ENCODE results near the gene AFF3.
A peak's percentile ranks its signal among the peaks of the same experiment; 100 is the strongest.
"Not testable (repeated sequence)": the region's sequence is repeated elsewhere in the genome, so short reads cannot be mapped to it uniquely, and the experiment has no call there.

Gene AFF3

DNA sequence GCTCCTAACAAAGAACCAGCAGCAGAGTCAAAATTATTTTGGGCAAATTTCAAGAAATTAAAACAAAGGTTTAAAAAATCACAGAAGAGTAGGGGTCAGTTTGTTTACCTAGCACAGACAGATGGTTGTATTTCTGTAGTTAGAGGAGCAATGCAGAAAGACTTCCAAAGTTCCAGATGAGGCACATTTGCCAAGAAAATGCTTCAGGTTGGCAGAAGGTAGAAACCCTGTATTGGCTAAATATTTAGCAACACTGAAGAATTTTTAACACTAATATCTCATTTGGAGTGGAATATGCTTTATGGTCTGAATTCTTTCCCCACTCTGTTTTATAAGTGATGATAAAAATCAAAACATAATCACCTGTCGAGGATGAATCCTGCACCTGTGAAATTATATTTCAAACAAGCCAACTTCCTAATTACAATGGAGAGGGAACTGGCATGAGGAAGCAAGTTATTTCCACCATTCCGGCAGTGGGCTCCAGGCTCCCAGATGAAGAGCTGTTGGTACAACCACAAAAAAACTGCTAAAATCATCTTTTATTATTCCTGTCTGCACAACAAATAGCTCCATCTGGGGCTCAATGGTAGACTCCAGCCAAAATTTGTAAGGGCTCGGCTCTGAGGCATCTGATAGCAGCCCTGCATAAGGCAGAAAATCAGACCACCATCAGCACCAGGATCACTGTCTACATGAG lies 366.0 kb downstream of the AFF3 start:
- 100% methylated on average over 3 of the region's 3 CpGs for WGBS
- H3K27me3 ChIP-seq (ENCODE audit: control insufficient read depth in 1 of 2, insufficient read depth in 1 of 2, low read length in 2 of 2), result peaks cover 0 to 5% of the 10 kb centered on the region in 2 experiments
- no peak overlapping the region for H3K9ac ChIP-seq (ENCODE audit: low read length)
- H4K91ac ChIP-seq (ENCODE audit: low read length), result no peak overlapping the region
- H2BK120ac ChIP-seq (ENCODE audit: low read depth, low read length), result no peak overlapping the region
- H4K8ac ChIP-seq (ENCODE audit: low read length), result no peak overlapping the region
- H3K23ac ChIP-seq (ENCODE audit: low read length in 2 of 2), result no peak overlapping the region
- H3K18ac ChIP-seq (ENCODE audit: low read depth in 1 of 2, low read length in 2 of 2), result peak overlapping the region in 1 of 2 experiments; percentile 4
- H3K27ac ChIP-seq (ENCODE audit: low read length, poor library complexity, severe bottlenecking), result no peak overlapping the region
- no peak overlapping the region for H2AFZ ChIP-seq (ENCODE audit: low read depth, low read length)
- H3K4ac ChIP-seq (ENCODE audit: low read depth in 1 of 2, low read length in 2 of 2), result no peak overlapping the region
- H3K36me3 ChIP-seq (ENCODE audit: control insufficient read depth in 1 of 2, insufficient read depth in 2 of 2, low read depth in 1 of 2, low read length in 2 of 2), result peaks cover 0 to 12% of the 10 kb centered on the region in 2 experiments
- H3K14ac ChIP-seq (ENCODE audit: low read length in 2 of 2), result no peak overlapping the region
- no peak overlapping the region for H2BK5ac ChIP-seq (ENCODE audit: low read depth, low read length, poor library complexity, severe bottlenecking)
- no peak for DNase-seq
- no peak overlapping the region for H3K4me2 ChIP-seq (ENCODE audit: low read length, poor library complexity, severe bottlenecking)
- peaks cover 28% of the 10 kb centered on the region for H3K79me1 ChIP-seq (replicated peaks; ENCODE audit: low read length, poor library complexity, severe bottlenecking)
- H3K4me1 ChIP-seq (ENCODE audit: control insufficient read depth, insufficient read depth, low read depth, low read length), result peaks cover 5% of the 10 kb centered on the region
- H2BK12ac ChIP-seq (ENCODE audit: low read length in 2 of 2), result no peak overlapping the region
- peaks cover 3% of the 10 kb centered on the region for H3K9me3 ChIP-seq (ENCODE audit: control insufficient read depth, low read length)
- H3K4me3 ChIP-seq (ENCODE audit: insufficient read depth in 1 of 2, low read depth in 1 of 2, low read length in 2 of 2), result no peak overlapping the region
- H2BK15ac ChIP-seq (ENCODE audit: low read depth, poor library complexity, severe bottlenecking), result no peak overlapping the region
- H2AK5ac ChIP-seq (ENCODE audit: low read length, severe bottlenecking), result no peak overlapping the region

DNA sequence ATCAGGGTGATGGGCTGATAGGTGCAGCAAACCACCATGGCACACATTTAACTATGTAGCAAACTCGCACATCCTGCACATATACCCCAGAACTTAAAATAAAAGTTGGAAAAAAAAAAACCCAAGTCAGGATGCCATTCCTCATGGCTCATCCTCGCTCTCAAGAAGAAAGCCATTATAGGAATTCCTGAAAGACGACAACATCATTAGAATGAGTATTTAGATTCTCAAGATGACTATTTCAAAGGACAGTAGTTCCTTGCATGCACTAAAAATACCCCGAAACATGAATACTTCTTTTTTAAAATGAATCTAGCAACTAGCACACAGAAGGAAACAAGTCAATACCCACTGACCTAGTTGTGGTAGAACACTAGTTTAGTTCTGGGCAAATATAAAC lies 366.8 kb downstream of the AFF3 start:
- no peak overlapping the region for H3K9ac ChIP-seq (ENCODE audit: low read length)
- no peak overlapping the region for H2BK15ac ChIP-seq (ENCODE audit: low read depth, poor library complexity, severe bottlenecking)
- H3K4me2 ChIP-seq (ENCODE audit: low read length, poor library complexity, severe bottlenecking), result no peak overlapping the region
- H2BK120ac ChIP-seq (ENCODE audit: low read depth, low read length), result no peak overlapping the region
- peak; percentile 61 for DNase-seq
- no peak overlapping the region for H3K4ac ChIP-seq (ENCODE audit: low read depth in 1 of 2, low read length in 2 of 2)
- no peak overlapping the region for H2AFZ ChIP-seq (ENCODE audit: low read depth, low read length)
- no peak overlapping the region for H4K91ac ChIP-seq (ENCODE audit: low read length)
- WGBS, result 11% methylated on average over 3 of the region's 4 CpGs
- peaks cover 0 to 12% of the 10 kb centered on the region in 2 experiments for H3K36me3 ChIP-seq (ENCODE audit: control insufficient read depth in 1 of 2, insufficient read depth in 2 of 2, low read depth in 1 of 2, low read length in 2 of 2)
- peak overlapping the region; percentile 60 for H3K27ac ChIP-seq (ENCODE audit: low read length, poor library complexity, severe bottlenecking)
- no peak overlapping the region for H2AK5ac ChIP-seq (ENCODE audit: low read length, severe bottlenecking)
- H2BK5ac ChIP-seq (ENCODE audit: low read depth, low read length, poor library complexity, severe bottlenecking), result no peak overlapping the region
- H2BK12ac ChIP-seq (ENCODE audit: low read length in 2 of 2), result no peak overlapping the region
- H3K14ac ChIP-seq (ENCODE audit: low read length in 2 of 2), result no peak overlapping the region
- H3K27me3 ChIP-seq (ENCODE audit: control insufficient read depth in 1 of 2, insufficient read depth in 1 of 2, low read length in 2 of 2), result peaks cover 0 to 5% of the 10 kb centered on the region in 2 experiments
- H3K4me3 ChIP-seq (ENCODE audit: insufficient read depth in 1 of 2, low read depth in 1 of 2, low read length in 2 of 2), result no peak overlapping the region
- H3K18ac ChIP-seq (ENCODE audit: low read depth in 1 of 2, low read length in 2 of 2), result no peak overlapping the region
- H3K79me1 ChIP-seq (replicated peaks; ENCODE audit: low read length, poor library complexity, severe bottlenecking), result peaks cover 26% of the 10 kb centered on the region
- H3K4me1 ChIP-seq (ENCODE audit: control insufficient read depth, insufficient read depth, low read depth, low read length), result peaks cover 5% of the 10 kb centered on the region
- H3K23ac ChIP-seq (ENCODE audit: low read length in 2 of 2), result no peak overlapping the region
- H4K8ac ChIP-seq (ENCODE audit: low read length), result no peak overlapping the region
- peaks cover 3% of the 10 kb centered on the region for H3K9me3 ChIP-seq (ENCODE audit: control insufficient read depth, low read length)

DNA sequence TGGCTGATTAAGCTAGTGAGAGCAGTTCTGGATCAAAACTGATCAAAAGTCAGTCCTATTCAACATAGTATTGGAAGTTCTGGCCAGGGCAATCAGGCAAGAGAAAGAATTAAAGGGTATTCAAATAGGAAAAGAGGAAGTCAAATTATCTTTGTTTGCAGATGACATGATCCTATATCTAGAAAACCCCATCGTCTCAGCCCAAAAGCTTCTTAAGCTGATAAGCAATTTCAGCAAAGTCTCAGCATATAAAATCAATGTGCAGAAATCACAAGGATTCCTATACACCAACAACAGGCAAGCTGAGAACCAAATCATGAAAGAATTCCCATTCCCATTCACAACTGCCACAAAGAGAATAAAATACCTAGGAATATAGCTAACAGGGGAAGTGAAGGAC lies 368.7 kb downstream of the AFF3 start:
- H3K23ac ChIP-seq (ENCODE audit: low read length in 2 of 2); H4K91ac ChIP-seq (ENCODE audit: low read length); H3K4ac ChIP-seq (ENCODE audit: low read depth in 1 of 2, low read length in 2 of 2); H2BK5ac ChIP-seq (ENCODE audit: low read depth, low read length, poor library complexity, severe bottlenecking); DNase-seq; H3K9me3 ChIP-seq (ENCODE audit: control insufficient read depth, low read length); H3K4me2 ChIP-seq (ENCODE audit: low read length, poor library complexity, severe bottlenecking); H3K4me1 ChIP-seq (ENCODE audit: control insufficient read depth, insufficient read depth, low read depth, low read length); H3K27ac ChIP-seq (ENCODE audit: low read length, poor library complexity, severe bottlenecking); H2BK15ac ChIP-seq (ENCODE audit: low read depth, poor library complexity, severe bottlenecking); H4K8ac ChIP-seq (ENCODE audit: low read length); H2AK5ac ChIP-seq (ENCODE audit: low read length, severe bottlenecking); H2BK120ac ChIP-seq (ENCODE audit: low read depth, low read length); H3K27me3 ChIP-seq (ENCODE audit: control insufficient read depth in 1 of 2, insufficient read depth in 1 of 2, low read length in 2 of 2); H3K9ac ChIP-seq (ENCODE audit: low read length); H2AFZ ChIP-seq (ENCODE audit: low read depth, low read length); H3K4me3 ChIP-seq (ENCODE audit: insufficient read depth in 1 of 2, low read depth in 1 of 2, low read length in 2 of 2); H3K18ac ChIP-seq (ENCODE audit: low read depth in 1 of 2, low read length in 2 of 2); H2BK12ac ChIP-seq (ENCODE audit: low read length in 2 of 2); H3K14ac ChIP-seq (ENCODE audit: low read length in 2 of 2): not testable (repeated sequence)
- H3K79me1 ChIP-seq (replicated peaks; ENCODE audit: low read length, poor library complexity, severe bottlenecking), result peaks cover 37% of the 10 kb centered on the region
- 92% methylated on average over 1 of the region's 1 CpG for WGBS
- peaks cover 0 to 21% of the 10 kb centered on the region in 2 experiments for H3K36me3 ChIP-seq (ENCODE audit: control insufficient read depth in 1 of 2, insufficient read depth in 2 of 2, low read depth in 1 of 2, low read length in 2 of 2)

DNA sequence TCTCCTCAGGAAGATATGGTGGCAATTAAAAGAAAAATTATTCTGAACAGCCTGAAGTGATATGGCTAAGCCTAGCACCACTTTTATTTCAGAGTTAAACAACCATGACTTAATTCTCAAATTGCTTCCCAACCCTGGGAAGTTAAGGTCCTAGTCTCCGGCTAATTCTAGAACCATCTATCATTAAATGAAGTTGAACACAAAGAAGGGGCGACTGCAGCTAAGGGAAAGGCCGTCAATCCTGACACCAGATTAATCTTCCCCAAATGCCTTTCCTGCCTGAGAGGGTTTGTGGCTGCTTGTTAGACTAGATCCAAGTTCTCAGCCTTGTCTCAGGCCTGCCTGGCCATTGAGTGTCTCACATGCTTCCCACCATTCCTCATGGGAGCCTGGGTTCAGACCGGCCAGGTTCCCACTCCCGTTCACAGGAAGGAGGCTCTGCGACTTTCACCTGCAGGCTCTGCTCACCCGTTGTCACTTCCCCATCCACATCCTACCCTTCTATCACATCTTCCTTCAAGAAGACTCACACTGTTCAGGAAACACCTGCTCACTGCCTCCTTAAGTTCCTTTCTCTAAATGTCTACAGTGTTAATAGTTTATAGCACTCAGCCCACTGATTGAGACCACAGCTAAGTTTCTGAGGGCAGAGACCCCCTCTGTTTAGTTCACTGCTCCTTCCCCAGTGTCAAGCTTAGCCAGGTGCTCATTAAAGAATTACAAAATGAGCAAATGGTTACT lies 369.6 kb downstream of the AFF3 start:
- Histone ChIP-seq H2AFZ (ENCODE audit: low read depth, low read length) (no peak overlapping the region), H4K91ac (ENCODE audit: low read length) (peak overlapping the region; percentile 25), H3K79me1 (replicated peaks; ENCODE audit: low read length, poor library complexity, severe bottlenecking) (peaks cover 32% of the 10 kb centered on the region), H3K14ac (ENCODE audit: low read length in 2 of 2) (no peak overlapping the region), H3K27ac (ENCODE audit: low read length, poor library complexity, severe bottlenecking) (no peak overlapping the region), H2BK5ac (ENCODE audit: low read depth, low read length, poor library complexity, severe bottlenecking) (no peak overlapping the region), H3K4me2 (ENCODE audit: low read length, poor library complexity, severe bottlenecking) (no peak overlapping the region), H4K8ac (ENCODE audit: low read length) (no peak overlapping the region), H2BK120ac (ENCODE audit: low read depth, low read length) (no peak overlapping the region), H3K9ac (ENCODE audit: low read length) (no peak overlapping the region), H3K4me1 (ENCODE audit: control insufficient read depth, insufficient read depth, low read depth, low read length) (peaks cover 5% of the 10 kb centered on the region), H3K27me3 (ENCODE audit: control insufficient read depth in 1 of 2, insufficient read depth in 1 of 2, low read length in 2 of 2) (peaks cover 0 to 5% of the 10 kb centered on the region in 2 experiments), H3K4ac (ENCODE audit: low read depth in 1 of 2, low read length in 2 of 2) (no peak overlapping the region), H2BK15ac (ENCODE audit: low read depth, poor library complexity, severe bottlenecking) (no peak overlapping the region), H2BK12ac (ENCODE audit: low read length in 2 of 2) (peak overlapping the region in 1 of 2 experiments; percentile 67), H3K4me3 (ENCODE audit: insufficient read depth in 1 of 2, low read depth in 1 of 2, low read length in 2 of 2) (no peak overlapping the region), H3K18ac (ENCODE audit: low read depth in 1 of 2, low read length in 2 of 2) (peak overlapping the region in 1 of 2 experiments; percentile 1), H2AK5ac (ENCODE audit: low read length, severe bottlenecking) (peak overlapping the region; percentile 10), H3K23ac (ENCODE audit: low read length in 2 of 2) (no peak overlapping the region), H3K9me3 (ENCODE audit: control insufficient read depth, low read length) (no peaks in the 10 kb centered on the region), H3K36me3 (ENCODE audit: control insufficient read depth in 1 of 2, insufficient read depth in 2 of 2, low read depth in 1 of 2, low read length in 2 of 2) (peaks cover 0 to 18% of the 10 kb centered on the region in 2 experiments)
- DNase-seq, result no peak
- WGBS, result 92% methylated on average over 6 of the region's 7 CpGs

Measured in mesenchymal stem cell (in vitro differentiated cells and primary cell).